ENCODE measurements around the gene C4orf51. TPM values are rescaled to one million over a fixed set of nuclear protein-coding genes. Genes with fewer than 3 reads are reported as not detected.

C4orf51 gene
- total RNA-seq, 2 donors from 2014 or later: not detected

DNA sequence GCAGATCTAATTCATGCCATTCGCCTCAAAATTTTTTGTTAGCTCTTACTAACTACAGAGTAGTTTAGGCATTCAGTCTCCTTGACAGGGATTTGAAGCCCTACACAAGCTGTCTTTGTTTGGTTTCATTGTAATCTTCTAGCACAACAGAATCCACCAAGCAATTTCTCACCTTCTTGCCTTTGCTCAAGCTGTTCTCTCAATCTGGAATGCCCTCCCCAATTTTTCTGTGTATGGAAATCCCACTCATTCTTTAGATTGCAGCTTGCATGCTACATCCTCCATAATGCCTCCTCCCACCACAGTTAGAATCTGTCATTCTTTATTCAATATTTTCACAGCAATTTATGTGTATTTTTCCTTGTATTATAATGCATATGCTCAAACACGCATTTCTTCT lies 63.7 kb downstream of the C4orf51 start:
- H3K27me3 Mint-ChIP-seq: peaks cover 39 to 77% of the 10 kb centered on the region in 2 donors
- H3K4me1 Mint-ChIP-seq (ENCODE audit: low read depth in 2 of 2): no peaks in the 10 kb centered on the region
- DNase-seq (ENCODE audit: low spot score): no peak
- H3K9me3 Mint-ChIP-seq: no peaks in the 10 kb centered on the region
- H3K36me3 Mint-ChIP-seq: no peaks in the 10 kb centered on the region
- no peak for ATAC-seq
- H3K27ac Mint-ChIP-seq: no peak overlapping the region
- no peak overlapping the region for H3K4me3 Mint-ChIP-seq

- ATAC-seq: no peak
- peak overlapping the region in 1 of 2 donors; percentile 56 for H3K27ac Mint-ChIP-seq
Measured at GRCh38 chr4:145755802-145756201, 75.9 kb downstream of the C4orf51 start.

DNA sequence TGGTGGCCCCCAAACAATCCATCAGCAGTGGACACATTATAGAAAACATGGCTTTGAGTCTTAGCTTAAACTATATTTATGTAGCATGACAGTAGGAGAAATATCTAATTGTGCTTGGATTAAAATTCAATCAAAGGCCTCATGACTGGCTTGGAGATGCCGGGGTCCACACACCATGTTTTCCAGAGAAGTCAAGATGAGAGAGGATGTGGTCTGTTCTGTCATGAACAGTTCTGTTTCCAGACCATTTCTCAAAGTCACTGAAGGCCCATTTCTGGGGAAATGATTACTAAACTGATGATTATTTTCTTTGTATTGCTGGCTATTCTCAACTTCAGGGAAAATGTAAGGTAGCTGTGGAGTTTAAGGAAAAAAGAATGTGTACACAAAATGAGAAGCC lies 76.3 kb downstream of the C4orf51 start:
- peaks cover 2% of the 10 kb centered on the region for H3K9me3 Mint-ChIP-seq
- ATAC-seq (no peak), DNase-seq (ENCODE audit: low spot score) (no peak)
- H3K4me3 Mint-ChIP-seq: no peak overlapping the region
- H3K27me3 Mint-ChIP-seq: peaks cover 4 to 5% of the 10 kb centered on the region in 2 donors
- peaks cover 19% of the 10 kb centered on the region for H3K36me3 Mint-ChIP-seq
- H3K27ac Mint-ChIP-seq: peak overlapping the region in 1 of 2 donors; percentile 56
- H3K4me1 Mint-ChIP-seq (ENCODE audit: low read depth in 2 of 2): no peaks in the 10 kb centered on the region

More at GRCh38 chr4:145755802-145756201, 75.9 kb downstream of the C4orf51 start:
- no peak for DNase-seq (ENCODE audit: low spot score)
- Mint-ChIP-seq H3K4me3 (no peak overlapping the region), H3K9me3 (peaks cover 6% of the 10 kb centered on the region), H3K36me3 (peaks cover 18% of the 10 kb centered on the region), H3K27me3 (peaks cover 8 to 10% of the 10 kb centered on the region in 2 donors), H3K4me1 (ENCODE audit: low read depth in 2 of 2) (no peaks in the 10 kb centered on the region)

- Mint-ChIP-seq H3K9me3 (no peaks in the 10 kb centered on the region), H3K4me1 (ENCODE audit: low read depth in 2 of 2) (no peaks in the 10 kb centered on the region), H3K36me3 (peaks cover 19% of the 10 kb centered on the region), H3K27ac (no peak overlapping the region), H3K27me3 (no peaks in the 10 kb centered on the region), H3K4me3 (no peak overlapping the region)
- ATAC-seq: no peak
- DNase-seq (ENCODE audit: low spot score): no peak
Measured at GRCh38 chr4:145757188-145757587, 77.2 kb downstream of the C4orf51 start.

GRCh38 chr4:145760176-145760575 lies 80.2 kb downstream of the C4orf51 start:
- H3K4me1 Mint-ChIP-seq (ENCODE audit: low read depth in 2 of 2): peaks cover 0 to 3% of the 10 kb centered on the region in 2 donors
- ATAC-seq (no peak), DNase-seq (ENCODE audit: low spot score) (no peak)
- H3K27ac Mint-ChIP-seq: no peak overlapping the region
- no peaks in the 10 kb centered on the region for H3K9me3 Mint-ChIP-seq
- no peak overlapping the region for H3K4me3 Mint-ChIP-seq
- peaks cover 27% of the 10 kb centered on the region for H3K36me3 Mint-ChIP-seq
- no peaks in the 10 kb centered on the region for H3K27me3 Mint-ChIP-seq

DNA sequence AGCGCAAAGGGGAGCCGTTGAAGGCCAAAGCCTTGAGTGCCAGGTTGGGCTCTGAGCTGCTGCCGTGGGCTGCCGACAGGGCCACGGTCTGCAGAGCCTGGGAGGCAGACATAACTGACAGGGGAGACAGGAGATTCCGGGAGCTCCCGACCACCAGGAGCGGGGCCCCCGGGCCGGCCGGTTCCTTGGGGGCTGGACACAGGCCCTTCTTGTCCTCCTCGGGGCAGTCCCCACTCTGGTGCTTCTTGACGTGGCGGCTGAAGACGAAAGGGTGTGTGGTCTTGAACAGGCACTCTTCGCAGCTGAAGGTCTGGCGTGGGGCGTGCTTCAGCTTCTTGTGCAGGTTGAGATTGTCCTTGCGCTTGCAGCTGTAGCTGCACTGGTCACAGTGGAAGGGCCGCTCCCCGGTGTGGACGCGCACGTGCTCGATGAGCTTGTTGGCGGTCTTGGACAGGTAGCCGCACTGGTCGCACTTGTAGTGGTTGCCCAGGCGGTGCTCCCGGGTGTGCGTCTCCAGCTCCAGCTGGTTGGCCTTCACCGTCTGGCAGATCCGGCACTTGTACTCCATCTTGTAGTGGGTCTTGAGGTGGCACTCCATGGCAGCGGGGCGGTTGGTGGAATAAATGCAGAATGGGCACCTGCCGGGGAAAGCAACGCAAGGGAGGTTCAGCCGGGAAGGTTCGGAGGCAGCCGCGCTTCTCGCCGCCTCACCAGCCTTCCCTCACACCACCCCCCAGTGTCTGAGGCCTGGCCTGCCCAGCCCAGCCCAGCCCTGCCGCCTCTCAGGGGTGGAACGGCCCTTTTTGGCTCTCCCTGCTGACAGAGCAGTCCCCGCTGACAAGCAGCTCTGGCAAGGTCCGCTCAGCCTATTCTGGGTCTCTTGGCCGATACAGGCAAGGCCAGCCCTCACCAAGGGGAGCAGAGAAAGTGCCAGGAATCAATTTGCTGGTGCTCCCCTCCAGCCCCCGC lies 81.3 kb downstream of the C4orf51 start:
- Mint-ChIP-seq H3K9me3 (no peaks in the 10 kb centered on the region), H3K4me1 (ENCODE audit: low read depth in 2 of 2) (peaks cover 4% of the 10 kb centered on the region in 2 donors), H3K27me3 (no peaks in the 10 kb centered on the region), H3K36me3 (peaks cover 27% of the 10 kb centered on the region), H3K27ac (no peak overlapping the region), H3K4me3 (no peak overlapping the region)
- DNase-seq (ENCODE audit: low spot score): no peak
- peak in 1 of 2 donors; percentile 11 for ATAC-seq

GRCh38 chr4:145762719-145763118 lies 82.8 kb downstream of the C4orf51 start:
- H3K9me3 Mint-ChIP-seq: no peaks in the 10 kb centered on the region

DNA sequence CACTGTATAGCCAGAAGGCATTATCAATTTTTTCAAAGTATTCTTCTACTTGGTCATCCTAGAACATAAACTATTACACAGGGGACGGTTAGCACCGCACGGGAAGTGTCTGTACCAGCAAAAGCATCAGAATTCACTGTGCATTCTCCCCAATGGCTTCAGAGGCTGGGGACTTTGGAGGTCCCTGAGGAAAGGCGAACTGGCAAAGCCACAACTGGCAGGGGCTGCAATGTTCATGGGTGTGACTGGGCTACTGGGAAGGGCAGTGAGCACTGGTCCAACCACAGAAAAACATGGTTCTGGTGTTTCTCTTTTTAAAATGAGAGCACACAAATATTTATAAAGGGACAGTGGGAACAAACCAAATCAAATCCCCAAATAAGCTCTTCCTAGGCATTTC lies 83.5 kb downstream of the C4orf51 start:
- no peaks in the 10 kb centered on the region for H3K9me3 Mint-ChIP-seq
- H3K27me3 Mint-ChIP-seq: no peaks in the 10 kb centered on the region
- H3K4me3 Mint-ChIP-seq: no peak overlapping the region
- H3K27ac Mint-ChIP-seq: no peak overlapping the region
- ATAC-seq: no peak
- no peak for DNase-seq (ENCODE audit: low spot score)
- H3K36me3 Mint-ChIP-seq: peaks cover 29% of the 10 kb centered on the region
- peaks cover 7 to 8% of the 10 kb centered on the region in 2 donors for H3K4me1 Mint-ChIP-seq (ENCODE audit: low read depth in 2 of 2)

More at GRCh38 chr4:145762719-145763118, 82.8 kb downstream of the C4orf51 start:
- Mint-ChIP-seq H3K36me3 (peaks cover 31% of the 10 kb centered on the region), H3K4me1 (ENCODE audit: low read depth in 2 of 2) (peaks cover 7 to 8% of the 10 kb centered on the region in 2 donors), H3K4me3 (no peak overlapping the region), H3K27me3 (no peaks in the 10 kb centered on the region), H3K27ac (no peak overlapping the region)
- no peak for DNase-seq (ENCODE audit: low spot score)
- no peak for ATAC-seq

DNA sequence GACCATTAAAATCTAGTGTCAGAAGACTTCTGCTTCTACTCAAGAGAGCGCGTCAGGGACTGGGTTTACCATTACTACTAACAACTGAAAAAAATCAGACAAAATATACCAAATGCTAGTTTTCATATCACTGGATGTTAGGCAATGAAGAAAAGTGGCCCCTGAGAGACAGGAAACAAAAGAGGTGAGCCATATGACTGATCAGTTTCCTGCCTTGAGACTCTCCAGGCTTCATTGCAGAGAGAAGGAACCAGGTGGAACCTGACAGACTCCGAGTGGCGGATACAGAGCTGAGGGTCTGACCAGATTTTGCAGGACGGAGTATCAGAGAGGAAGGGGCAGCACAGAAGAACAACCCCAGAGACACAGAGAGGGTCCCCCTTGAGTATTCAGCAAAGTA lies 86.3 kb downstream of the C4orf51 start:
- ATAC-seq (peak in 1 of 2 donors; percentile 24), DNase-seq (ENCODE audit: low spot score) (no peak)
- H3K4me3 Mint-ChIP-seq: no peak overlapping the region
- no peaks in the 10 kb centered on the region for H3K9me3 Mint-ChIP-seq
- H3K36me3 Mint-ChIP-seq: peaks cover 13% of the 10 kb centered on the region
- peaks cover 7 to 8% of the 10 kb centered on the region in 2 donors for H3K4me1 Mint-ChIP-seq (ENCODE audit: low read depth in 2 of 2)
- no peaks in the 10 kb centered on the region for H3K27me3 Mint-ChIP-seq
- peak overlapping the region in 1 of 2 donors; percentile 32 for H3K27ac Mint-ChIP-seq

DNA sequence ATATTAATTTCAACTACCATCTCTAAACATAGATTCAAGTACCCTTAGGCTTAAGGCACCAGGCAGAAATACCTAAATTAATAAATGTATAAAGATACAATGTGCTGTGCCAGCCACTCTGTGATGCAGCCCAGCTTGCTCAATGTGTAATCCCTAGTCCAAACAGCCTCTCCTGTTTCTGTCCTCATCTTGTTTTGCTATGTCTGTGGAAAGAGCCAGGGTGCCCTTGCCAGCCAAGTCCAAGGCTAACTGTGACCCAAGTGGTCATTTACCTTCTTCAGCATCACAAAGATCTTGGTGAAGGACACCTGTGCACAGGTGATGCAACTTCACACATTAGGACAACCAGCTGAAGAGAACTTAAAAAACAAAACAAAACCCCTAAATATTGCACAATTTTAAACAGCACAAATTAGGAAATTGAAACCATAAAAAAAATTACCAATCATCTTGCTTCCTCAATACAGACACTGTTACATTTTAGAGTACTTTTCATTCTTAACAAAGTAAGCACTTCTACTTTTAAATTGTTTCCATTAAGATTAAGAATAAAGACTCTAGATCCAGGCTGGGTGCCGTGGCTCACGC lies 89.6 kb downstream of the C4orf51 start:
- Mint-ChIP-seq H3K4me3 (no peak overlapping the region), H3K36me3 (peaks cover 15% of the 10 kb centered on the region), H3K27me3 (no peaks in the 10 kb centered on the region), H3K4me1 (ENCODE audit: low read depth in 2 of 2) (peaks cover 5 to 7% of the 10 kb centered on the region in 2 donors), H3K9me3 (no peaks in the 10 kb centered on the region), H3K27ac (no peak overlapping the region)
- ATAC-seq (no peak), DNase-seq (ENCODE audit: low spot score) (no peak)

DNA sequence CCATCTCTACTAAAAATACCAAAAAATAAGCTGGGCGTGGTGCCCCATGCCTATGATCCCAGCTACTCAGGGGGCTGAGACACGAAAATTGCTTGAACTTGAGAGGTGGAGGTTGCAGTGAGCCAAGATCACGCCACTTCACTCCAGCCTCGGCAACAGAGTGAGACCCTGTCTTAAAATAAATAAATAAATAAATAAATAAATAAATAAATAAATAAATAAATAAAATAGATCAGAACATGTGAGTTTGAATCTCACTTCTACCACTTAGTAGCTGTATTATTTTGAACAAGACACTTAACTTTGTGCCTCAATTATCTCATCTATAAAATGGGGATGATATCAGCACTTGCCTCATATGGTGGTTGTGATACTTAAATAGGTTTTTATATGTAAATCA lies 90.2 kb downstream of the C4orf51 start:
- Mint-ChIP-seq H3K4me1 (ENCODE audit: low read depth in 2 of 2) (peaks cover 5 to 7% of the 10 kb centered on the region in 2 donors), H3K27me3 (no peaks in the 10 kb centered on the region), H3K36me3 (peaks cover 14% of the 10 kb centered on the region), H3K4me3 (no peak overlapping the region), H3K27ac (no peak overlapping the region), H3K9me3 (no peaks in the 10 kb centered on the region)
- DNase-seq (ENCODE audit: low spot score) (no peak), ATAC-seq (no peak)

DNA sequence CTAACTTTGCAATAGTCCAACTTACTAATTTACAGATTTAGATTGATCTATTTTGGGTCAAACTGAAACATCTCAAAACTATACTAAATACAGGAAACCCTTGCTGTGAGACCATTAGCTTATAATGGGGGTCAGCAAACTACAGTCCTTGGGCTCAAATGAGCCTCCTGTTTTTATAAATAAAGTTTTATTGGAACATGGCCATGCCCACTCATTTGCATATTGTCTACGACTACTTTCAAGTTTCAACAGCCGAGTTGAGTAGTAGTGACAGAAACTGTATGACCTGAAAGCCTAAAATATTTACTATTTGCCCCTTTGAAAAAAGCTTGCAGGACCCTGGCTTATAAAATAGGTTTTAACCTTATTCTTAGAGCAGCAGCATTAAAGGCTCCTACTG lies 92.4 kb downstream of the C4orf51 start:
- H3K9me3 Mint-ChIP-seq: no peaks in the 10 kb centered on the region
- no peak overlapping the region for H3K27ac Mint-ChIP-seq
- H3K36me3 Mint-ChIP-seq: peaks cover 14% of the 10 kb centered on the region
- ATAC-seq (no peak), DNase-seq (ENCODE audit: low spot score) (no peak)
- no peaks in the 10 kb centered on the region for H3K27me3 Mint-ChIP-seq
- no peak overlapping the region for H3K4me3 Mint-ChIP-seq
- H3K4me1 Mint-ChIP-seq (ENCODE audit: low read depth in 2 of 2): no peaks in the 10 kb centered on the region

DNA sequence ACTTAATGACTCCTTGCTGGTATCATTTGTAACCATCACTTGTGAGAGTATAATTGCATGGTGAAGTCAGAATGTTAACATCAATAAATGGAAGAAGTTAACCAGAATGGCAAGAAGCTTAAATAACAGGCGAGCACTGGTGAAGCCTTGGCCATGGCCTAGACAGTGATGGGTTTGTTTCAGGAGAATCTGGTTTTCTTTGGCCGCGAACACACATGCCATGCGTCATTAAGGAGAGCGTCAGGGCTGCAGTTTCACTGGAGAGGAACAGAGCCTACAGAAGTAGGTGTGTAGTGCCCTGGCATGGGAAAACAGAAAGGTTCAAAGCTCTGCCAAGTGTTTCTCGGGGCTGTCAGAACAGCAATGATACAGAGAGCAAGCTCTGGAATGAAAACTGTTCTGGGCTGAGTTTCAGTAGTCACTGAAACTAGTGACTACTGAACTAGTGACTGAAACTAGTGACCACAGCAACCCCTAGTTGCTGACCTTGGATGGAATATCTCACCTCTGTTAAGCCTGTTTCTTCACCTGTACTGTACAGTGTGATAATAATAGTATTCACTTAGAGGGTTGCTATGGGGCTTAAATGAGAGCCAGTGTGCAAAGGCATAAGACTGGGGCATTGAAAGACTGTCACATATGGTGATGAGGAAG lies 93.8 kb downstream of the C4orf51 start:
- H3K4me1 Mint-ChIP-seq (ENCODE audit: low read depth in 2 of 2): no peaks in the 10 kb centered on the region
- no peak overlapping the region for H3K27ac Mint-ChIP-seq
- H3K36me3 Mint-ChIP-seq: peaks cover 12% of the 10 kb centered on the region
- no peaks in the 10 kb centered on the region for H3K9me3 Mint-ChIP-seq
- no peak overlapping the region for H3K4me3 Mint-ChIP-seq
- ATAC-seq (peak in 1 of 2 donors; percentile 43), DNase-seq (ENCODE audit: low spot score) (no peak)
- no peaks in the 10 kb centered on the region for H3K27me3 Mint-ChIP-seq

- ATAC-seq (no peak), DNase-seq (ENCODE audit: low spot score) (no peak)
- Mint-ChIP-seq H3K27ac (no peak overlapping the region), H3K9me3 (no peaks in the 10 kb centered on the region), H3K27me3 (no peaks in the 10 kb centered on the region), H3K4me1 (ENCODE audit: low read depth in 2 of 2) (no peaks in the 10 kb centered on the region), H3K4me3 (no peak overlapping the region), H3K36me3 (peaks cover 16% of the 10 kb centered on the region)
Measured at GRCh38 chr4:145774473-145774872, 94.5 kb downstream of the C4orf51 start.

All from natural killer cell treated with Interleukin-12 subunit alpha and Interleukin-12 subunit beta and Interleukin-15 and Interleukin-18, amount 100 ng/mL, for 72 hours (primary cell).